Endothelial cell of umbilical vein (primary cell): ENCODE results near the gene LHFPL6. TPM values are rescaled to one million over a fixed set of nuclear protein-coding genes. Genes with fewer than 3 reads are reported as not detected.

Experiments
- BruUV-seq: library from RNA; stranded (reverse); fragments of 400-500 nt; replicated peaks from 2 replicates; lab custom pipeline; 2021; lab: Mats Ljungman, UMichigan
- CTCF ChIA-PET: fragments of 300-600, 350-600 bp; sonication (Branson Sonifier 250); formaldehyde crosslinking; loops from one replicate; lab custom pipeline; 2021; ENCODE audit warnings: antibody characterized with exemption, inconsistent platforms; lab: Charles Lee
- POLR2A ChIA-PET: fragments of 300-600, 350-600 bp; sonication (Branson Sonifier 250); formaldehyde crosslinking; loops from one replicate; lab custom pipeline; 2021; ENCODE audit warnings: antibody characterized with exemption, inconsistent platforms; lab: Charles Lee
- DNase-seq: peaks from one replicate; pipeline ENCODE4 v3.0.0-alpha.2; 2011; ENCODE audit warnings: low read depth, low spot score
- FAIRE-seq: peaks from 2 replicates; lab custom pipeline; 2011; peaks lifted over from hg19 to GRCh38; lab: Jason Lieb, UNC
- H2AFZ ChIP-seq: 2 replicates; pipeline ENCODE4 v1.6.0; 2012; ENCODE audit warnings: low read depth, low read length, control low read depth, inconsistent platforms
- H3K27ac ChIP-seq: 2 replicates; pipeline ENCODE4 v1.5.1; 2011; ENCODE audit warnings: low read depth, mild to moderate bottlenecking, control low read depth, low read length, moderate library complexity; ENCODE audit not compliant: insufficient read depth
- H3K27me3 ChIP-seq, 2 experiments: 2 replicates each; pipeline versions ENCODE4 v1.6.0 to v1.6.1; 2011; ENCODE audit warnings: low read length in 2 of 2, mixed read lengths in 1 of 2; ENCODE audit not compliant: control insufficient read depth in 2 of 2, insufficient read depth in 2 of 2
- H3K36me3 ChIP-seq, 2 experiments: 2 replicates in 1 of 2; 3 replicates in 1 of 2; pipeline ENCODE4 v1.5.1; 2011; ENCODE audit warnings: low read length in 2 of 2, mild to moderate bottlenecking in 1 of 2, moderate library complexity in 1 of 2; ENCODE audit not compliant: control insufficient read depth in 2 of 2, insufficient read depth in 2 of 2; ENCODE audit errors: extremely low read depth in 1 of 2
- H3K4me1 ChIP-seq: 3 replicates; pipeline ENCODE4 v1.5.1; 2011; ENCODE audit warnings: mild to moderate bottlenecking, low read length; ENCODE audit not compliant: control insufficient read depth, insufficient read depth; ENCODE audit errors: extremely low read depth
- H3K4me2 ChIP-seq: 2 replicates; pipeline ENCODE4 v1.6.1; 2011; ENCODE audit warnings: low read length, control low read depth, mixed read lengths; ENCODE audit not compliant: insufficient read depth
- H3K4me3 ChIP-seq, 3 experiments: fragments of 200-600 bp in 1 of 3; sonication (generic), shearing (Covaris generic) in 1 of 3; replicated peaks in 1 of 3; 2 replicates each; pipeline ENCODE4 v1.5.1; 2011 to 2016; ENCODE audit warnings: control low read depth in 3 of 3, low read length in 3 of 3, mild to moderate bottlenecking in 2 of 3, inconsistent platforms in 1 of 3, low read depth in 1 of 3, moderate library complexity in 1 of 3; ENCODE audit not compliant: insufficient read depth in 1 of 3
- H3K79me2 ChIP-seq: 2 replicates; pipeline ENCODE4 v1.6.0; 2012; ENCODE audit warnings: low read length, inconsistent platforms; ENCODE audit not compliant: control insufficient read depth, insufficient read depth
- H3K9ac ChIP-seq: replicated peaks from 2 replicates; pipeline ENCODE3; 2011; ENCODE audit warnings: low read length, control low read depth; ENCODE audit not compliant: insufficient read depth; ENCODE audit errors: extremely low read depth
- H3K9me1 ChIP-seq: replicated peaks from 3 replicates; pipeline ENCODE4 v1.6.0; 2011; ENCODE audit warnings: mild to moderate bottlenecking, low read length; ENCODE audit not compliant: control insufficient read depth, insufficient read depth; ENCODE audit errors: extremely low read depth
- H3K9me3 ChIP-seq: replicated peaks from 2 replicates; pipeline ENCODE4 v1.5.1; 2012; ENCODE audit warnings: low read length, inconsistent platforms; ENCODE audit not compliant: control insufficient read depth, insufficient read depth
- H4K20me1 ChIP-seq: replicated peaks from 2 replicates; pipeline ENCODE3; 2011; ENCODE audit warnings: mild to moderate bottlenecking, low read length; ENCODE audit not compliant: control insufficient read depth, insufficient read depth; ENCODE audit errors: extremely low read depth
- CTCF ChIP-seq, 2 donors: IDR thresholded peaks; 1 replicate in 1 of 2; 2 replicates in 1 of 2; pipeline ENCODE4 v1.5.1; 2011; ENCODE audit warnings: low read length in 2 of 2, mild to moderate bottlenecking in 2 of 2, moderate library complexity in 2 of 2, control low read depth in 1 of 2, inconsistent platforms in 1 of 2, low read depth in 1 of 2; ENCODE audit not compliant: insufficient read depth in 1 of 2; ENCODE audit errors: extremely low read depth in 1 of 2
- FOS ChIP-seq: IDR thresholded peaks from 2 replicates; pipeline ENCODE4 v1.6.1; 2011; ENCODE audit warnings: mild to moderate bottlenecking, low read length, moderate library complexity, borderline replicate concordance; ENCODE audit not compliant: insufficient read depth
- GATA2 ChIP-seq: IDR thresholded peaks from 2 replicates; pipeline ENCODE4 v1.7.0; 2011; ENCODE audit warnings: low read depth, mild to moderate bottlenecking, moderate library complexity, mixed read lengths, low read length; ENCODE audit not compliant: insufficient read length, insufficient read depth
- MYC ChIP-seq: IDR thresholded peaks from one replicate; pipeline ENCODE4 v1.6.1; 2011; ENCODE audit warnings: mild to moderate bottlenecking, low read depth, low read length
- POLR2AphosphoS5 ChIP-seq: IDR thresholded peaks from 2 replicates; pipeline ENCODE4 v1.6.1; 2012; ENCODE audit warnings: low read depth, mild to moderate bottlenecking, control low read depth, low read length, moderate library complexity; ENCODE audit not compliant: insufficient read depth
- dilution Hi-C: fragments of 300-500 bp; cut with MboI; formaldehyde crosslinking; loops from one replicate; pipeline ENCODE4 v1.15.0; 2019; ENCODE audit warnings: low sequenced_read_pairs; ENCODE audit not compliant: extremely low pct_ligation_motif_present
- intact Hi-C: fragments of 100-400 bp; cut with micrococcal nuclease; formaldehyde crosslinking; loops from one replicate; pipeline ENCODE4 v1.10.0; 2022
- polyA plus RNA-seq, 4 experiments: library from polyadenylated mRNA; depleted of rRNA in 3 of 4; stranded (reverse) in 3 of 4; unstranded in 1 of 4; fragments of >200 nt; gene quantifications; 2 replicates each; pipeline versions ENCODE4 v1.2.1 to v1.2.3, GENCODE V29; 2011 to 2012; ENCODE audit warnings: missing spikeins in 1 of 4
- total RNA-seq: library from RNA; stranded (reverse); gene quantifications from 2 replicates; pipeline ENCODE4 v1.2.3, GENCODE V29; 2021

Gene LHFPL6
- total and polyA plus RNA-seq, 2 donors (not counting 3 experiments of a cell fraction or from before 2014, with no cell fraction given) = 17.5 to 19.4 TPM

DNA sequence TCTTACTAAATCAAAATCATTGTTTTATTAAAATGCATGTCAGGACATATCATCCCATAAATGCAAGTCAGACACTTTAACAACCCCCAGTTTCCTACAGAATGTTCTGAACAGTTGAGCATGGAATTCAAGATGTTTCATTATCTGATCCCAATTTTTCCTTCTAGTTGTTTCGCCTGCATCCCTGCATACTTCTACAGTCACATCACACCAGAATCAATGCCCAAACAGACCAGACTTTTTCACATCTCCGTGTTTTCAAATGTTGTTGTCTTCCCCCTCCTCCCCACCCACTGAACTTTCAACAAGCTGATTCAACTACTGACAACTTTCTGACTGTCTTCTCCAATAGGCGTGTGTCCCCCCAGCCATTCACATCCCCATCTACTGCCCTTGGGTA lies 48.6 kb downstream of the LHFPL6 start:
- no peak for TF ChIP-seq POLR2AphosphoS5
- TF ChIP-seq CTCF (IDR thresholded peaks at IDR 0.05; ENCODE audit: extremely low read depth in 1 of 2, insufficient read depth in 1 of 2, low read depth in 1 of 2, low read length in 2 of 2) = no peak
- no peak for TF ChIP-seq FOS
- TF ChIP-seq MYC = no peak
- TF ChIP-seq GATA2 = no peak
- intact Hi-C loops (no loop called here), dilution Hi-C loops (no loop called here)
- Histone ChIP-seq H3K9me3 (no peaks in the 10 kb centered on the region), H3K4me3 (no peak overlapping the region), H3K4me2 (no peak overlapping the region), H3K79me2 (no peaks in the 10 kb centered on the region), H3K27ac (no peak overlapping the region), H3K27me3 (no peaks in the 10 kb centered on the region), H4K20me1 (no peaks in the 10 kb centered on the region), H2AFZ (no peak overlapping the region), H3K9me1 (no peaks in the 10 kb centered on the region), H3K9ac (no peak overlapping the region), H3K4me1 (no peaks in the 10 kb centered on the region), H3K36me3 (no peaks in the 10 kb centered on the region)
- CTCF ChIA-PET = interaction anchor here (0.9 to 1.1 kb wide), 2 partner anchors 9 to 62 kb away, joined by 3 read pairs; no protein-coding TSS in a partner anchor
- DNase-seq (no peak), FAIRE-seq (no peak)
- BruUV-seq = no TSS peak
- POLR2A ChIA-PET = no interaction called here

- no TSS peak for BruUV-seq
- dilution Hi-C loops = no loop called here
- H3K4me2 ChIP-seq = no peak overlapping the region
- H3K9ac ChIP-seq = no peak overlapping the region
- no peaks in the 10 kb centered on the region for H3K36me3 ChIP-seq
- H3K27ac ChIP-seq = no peak overlapping the region
- no peak for TF ChIP-seq CTCF (IDR thresholded peaks at IDR 0.05; ENCODE audit: extremely low read depth in 1 of 2, insufficient read depth in 1 of 2, low read depth in 1 of 2, low read length in 2 of 2)
- no peak for FAIRE-seq
- no peak overlapping the region for H3K4me3 ChIP-seq
- no peaks in the 10 kb centered on the region for H3K9me3 ChIP-seq
- H2AFZ ChIP-seq = no peak overlapping the region
- intact Hi-C loops = no loop called here
- CTCF ChIA-PET = no interaction called here
- POLR2A ChIA-PET = no interaction called here
- H3K27me3 ChIP-seq = no peaks in the 10 kb centered on the region
- no peaks in the 10 kb centered on the region for H4K20me1 ChIP-seq
- no peaks in the 10 kb centered on the region for H3K9me1 ChIP-seq
- H3K4me1 ChIP-seq = no peaks in the 10 kb centered on the region
- H3K79me2 ChIP-seq = no peaks in the 10 kb centered on the region
- DNase-seq = no peak
Measured at GRCh38 chr13:39552246-39552645, 50.7 kb downstream of the LHFPL6 start.
